Measurements from ENCODE around the gene E2F7. TPM values are rescaled to one million over a fixed set of nuclear protein-coding genes. Genes with fewer than 3 reads are reported as not detected.

The E2F7 gene
- total and polyA plus RNA-seq, 2 experiments from 2014 or later: 31.8 to 40.3 TPM

- TF ChIP-seq REST (IDR thresholded peaks at IDR 0.05; ENCODE audit: unreplicated experiment) (no peak), POLR2AphosphoS5 (IDR thresholded peaks at IDR 0.05; ENCODE audit: low read depth) (no peak), CTCF (conservative IDR thresholded peaks at IDR 0.05; ENCODE audit: low read depth in 2 of 2) (no peak)
Measured at GRCh38 chr12:77072833-77073495, 7.6 kb upstream of the E2F7 start (continued).

- Histone ChIP-seq H3K4me1 (ENCODE audit: insufficient read depth) (peaks cover 6% of the 10 kb centered on the region), H2AFZ (no peak overlapping the region), H3F3A (replicated peaks; ENCODE audit: low read depth) (no peaks in the 10 kb centered on the region), H3K36me3 (ENCODE audit: insufficient read depth) (no peaks in the 10 kb centered on the region), H3K27me3 (ENCODE audit: insufficient read depth) (no peaks in the 10 kb centered on the region), H3K9me2 (ENCODE audit: insufficient read depth) (peaks cover 8% of the 10 kb centered on the region; the same call in 1 of the 2 replicates), H3K4me2 (no peak overlapping the region), H4K20me1 (replicated peaks; ENCODE audit: insufficient read depth) (no peaks in the 10 kb centered on the region), H3K79me2 (replicated peaks; ENCODE audit: insufficient read depth) (no peaks in the 10 kb centered on the region), H3K27ac (ENCODE audit: low read depth) (no peak overlapping the region), H3K4me3 (no peak overlapping the region)
- no peak for DNase-seq (ENCODE audit: low spot score)
- no peak for ATAC-seq
- Mint-ChIP-seq H3K9me3 (peaks cover 3% of the 10 kb centered on the region; the same call in 1 of the 3 replicates), H3K27ac (no peak overlapping the region), H3K4me3 (no peak overlapping the region), H3K36me3 (ENCODE audit: low read depth) (no peaks in the 10 kb centered on the region), H3K27me3 (ENCODE audit: insufficient read depth, low read depth, poor library complexity) (no peaks in the 10 kb centered on the region), H3K4me1 (peaks cover 3% of the 10 kb centered on the region; the same call in 2 of the 3 replicates)
- no peak for TF ChIP-seq REST (IDR thresholded peaks at IDR 0.05; ENCODE audit: unreplicated experiment)
- no peak for TF ChIP-seq ZNF114 (CRISPR knock-in tag; IDR thresholded peaks at IDR 0.05)
- TF ChIP-seq NANOG (IDR thresholded peaks at IDR 0.05; ENCODE audit: borderline replicate concordance): no peak
- no peak for TF ChIP-seq ZNF462 (CRISPR knock-in tag; IDR thresholded peaks at IDR 0.05)
- TF ChIP-seq POLR2AphosphoS5 (IDR thresholded peaks at IDR 0.05; ENCODE audit: low read depth): no peak
- TF ChIP-seq EZH2phosphoT487 (IDR thresholded peaks at IDR 0.05; ENCODE audit: unreplicated experiment): no peak
Measured at GRCh38 chr12:77070800-77071449, 5.6 kb upstream of the E2F7 start.

Data from GM23338 (cell line).